CD14-positive monocyte (primary cell): ENCODE data around the gene OR6M1. TPM values are rescaled to one million over a fixed set of nuclear protein-coding genes. Genes with fewer than 3 reads are reported as not detected.

Experiments used
- DNase-seq, 3 donors: peaks; one replicate each; pipeline ENCODE4 v3.0.0-alpha.2; 2011 to 2022
- H2AFZ ChIP-seq: 2 replicates; pipeline ENCODE4 v1.6.0; 2012; ENCODE audit warnings: mild to moderate bottlenecking, low read depth, low read length, inconsistent platforms; ENCODE audit not compliant: insufficient read depth, poor library complexity, severe bottlenecking
- H3K27ac ChIP-seq, 2 donors: 1 replicate in 1 of 2; 2 replicates in 1 of 2; pipeline ENCODE4 v1.5.1; 2012 to 2013; ENCODE audit warnings: low read length in 2 of 2, control low read depth in 1 of 2, inconsistent platforms in 1 of 2, low read depth in 1 of 2, mild to moderate bottlenecking in 1 of 2
- H3K27me3 ChIP-seq, 2 donors: one replicate each; pipeline versions ENCODE4 v1.6.0 to v1.6.1; 2011 to 2013; ENCODE audit warnings: low read length in 2 of 2; ENCODE audit not compliant: control insufficient read depth in 2 of 2, insufficient read depth in 2 of 2
- H3K36me3 ChIP-seq, 2 donors: replicated peaks in 1 of 2; 1 replicate in 1 of 2; 2 replicates in 1 of 2; pipeline versions ENCODE4 v1.5.1 to v1.6.1; 2012 to 2013; ENCODE audit warnings: low read length in 2 of 2, control low read depth in 1 of 2, inconsistent platforms in 1 of 2, mild to moderate bottlenecking in 1 of 2; ENCODE audit not compliant: insufficient read depth in 2 of 2, control insufficient read depth in 1 of 2
- H3K4me1 ChIP-seq, 2 donors: 1 replicate in 1 of 2; 2 replicates in 1 of 2; pipeline versions ENCODE4 v1.5.1 to v1.6.1; 2012 to 2013; ENCODE audit warnings: low read length in 2 of 2, control low read depth in 1 of 2, inconsistent platforms in 1 of 2, mild to moderate bottlenecking in 1 of 2, moderate library complexity in 1 of 2; ENCODE audit not compliant: insufficient read depth in 2 of 2, control insufficient read depth in 1 of 2
- H3K4me2 ChIP-seq: replicated peaks from 2 replicates; pipeline ENCODE3; 2012; ENCODE audit warnings: low read length, moderate library complexity, mild to moderate bottlenecking; ENCODE audit not compliant: poor library complexity, severe bottlenecking; ENCODE audit errors: extremely low read depth
- H3K4me3 ChIP-seq, 3 experiments: fragments of 200-600 bp in 1 of 3; sonication (generic) in 1 of 3; replicated peaks in 1 of 3; 1 replicate in 2 of 3; 2 replicates in 1 of 3; pipeline ENCODE4 v1.5.1; 2011 to 2013; ENCODE audit warnings: low read length in 3 of 3, mild to moderate bottlenecking in 3 of 3, control low read depth in 2 of 3, low read depth in 2 of 3, inconsistent platforms in 1 of 3, moderate library complexity in 1 of 3
- H3K79me2 ChIP-seq: 2 replicates; pipeline ENCODE4 v1.6.0; 2012; ENCODE audit warnings: mild to moderate bottlenecking, control low read depth, inconsistent platforms, low read length, moderate library complexity; ENCODE audit not compliant: insufficient read depth
- H3K9ac ChIP-seq: 2 replicates; pipeline ENCODE4 v1.6.0; 2017; ENCODE audit warnings: low read length, mild to moderate bottlenecking; ENCODE audit not compliant: insufficient read depth, poor library complexity, severe bottlenecking
- H3K9me3 ChIP-seq, 2 donors: replicated peaks in 1 of 2; 1 replicate in 1 of 2; 2 replicates in 1 of 2; pipeline versions ENCODE4 v1.5.1 to v1.6.1; 2012 to 2013; ENCODE audit warnings: low read length in 2 of 2, control low read depth in 1 of 2; ENCODE audit not compliant: control insufficient read depth in 1 of 2, insufficient read depth in 1 of 2
- H4K20me1 ChIP-seq: 2 replicates; pipeline ENCODE4 v1.6.0; 2012; ENCODE audit warnings: mild to moderate bottlenecking, low read length, control low read depth, moderate library complexity; ENCODE audit not compliant: insufficient read depth
- H3K27ac Mint-ChIP-seq, 7 donors: one replicate each; pipeline ENCODE4 v1.8.0; 2020; ENCODE audit warnings: mild to moderate bottlenecking in 7 of 7, mixed read lengths in 7 of 7, moderate library complexity in 6 of 7, inconsistent platforms in 2 of 7
- H3K27me3 Mint-ChIP-seq, 3 donors: one replicate each; pipeline ENCODE4 v1.8.0; 2021 to 2022; ENCODE audit warnings: low read depth in 3 of 3, mild to moderate bottlenecking in 3 of 3, mixed read lengths in 3 of 3, moderate library complexity in 3 of 3, inconsistent platforms in 1 of 3
- H3K36me3 Mint-ChIP-seq, 2 donors: one replicate each; pipeline ENCODE4 v1.8.0; 2020; ENCODE audit warnings: mixed read lengths in 2 of 2, inconsistent platforms in 1 of 2, mild to moderate bottlenecking in 1 of 2
- H3K4me1 Mint-ChIP-seq: one replicate; pipeline ENCODE4 v1.8.0; 2020; ENCODE audit warnings: mild to moderate bottlenecking, mixed read lengths
- H3K4me3 Mint-ChIP-seq, 2 donors: one replicate each; pipeline ENCODE4 v1.8.0; 2020; ENCODE audit warnings: mild to moderate bottlenecking in 2 of 2, mixed read lengths in 2 of 2, moderate library complexity in 1 of 2
- H3K9me3 Mint-ChIP-seq, 7 donors: one replicate each; pipeline ENCODE4 v1.8.0; 2020 to 2022; ENCODE audit warnings: mixed read lengths in 7 of 7, mild to moderate bottlenecking in 6 of 7, moderate library complexity in 6 of 7, inconsistent platforms in 2 of 7
- WGBS: methylation state at CpG from one replicate; pipeline ENCODE4 v1.1.5; 2013; ENCODE audit warnings: missing lambda C conversion rate; ENCODE audit not compliant: insufficient coverage; 5-methylcytosine and 5-hydroxymethylcytosine counted together
- intact Hi-C, 2 donors: fragments of 100-400 bp; cut with micrococcal nuclease; formaldehyde crosslinking; loops; one replicate each; pipeline versions ENCODE4 v1.15.0 to v1.15.1; 2023
- polyA plus RNA-seq, 3 donors: library from polyadenylated mRNA; depleted of rRNA in 1 of 3; unstranded in 2 of 3; stranded (reverse) in 1 of 3; fragments of 300-500 nt in 2 of 3; fragments of >200 nt in 1 of 3; fragmentation: Illumina TruSeq in 2 of 3; gene quantifications; 1 replicate in 2 of 3; 2 replicates in 1 of 3; pipeline ENCODE4 v1.2.3, GENCODE V29; 2012 to 2021
- small RNA-seq: library from RNA; depleted of rRNA; stranded (forward); fragments of <200 nt; gene quantifications from one replicate; pipeline ENCODE3, GENCODE V24; 2012; ENCODE audit warnings: low read depth; ENCODE audit not compliant: insufficient read length
- TF ChIP-seq, protein P1 (sequence below): fragments of 200-600 bp; IDR thresholded peaks from one replicate; pipeline ENCODE4 v1.8.0; 2022; ENCODE audit warnings: antibody characterized with exemption, mild to moderate bottlenecking

The OR6M1 gene
- polyA plus RNA-seq, 3 donors = not detected

DNA sequence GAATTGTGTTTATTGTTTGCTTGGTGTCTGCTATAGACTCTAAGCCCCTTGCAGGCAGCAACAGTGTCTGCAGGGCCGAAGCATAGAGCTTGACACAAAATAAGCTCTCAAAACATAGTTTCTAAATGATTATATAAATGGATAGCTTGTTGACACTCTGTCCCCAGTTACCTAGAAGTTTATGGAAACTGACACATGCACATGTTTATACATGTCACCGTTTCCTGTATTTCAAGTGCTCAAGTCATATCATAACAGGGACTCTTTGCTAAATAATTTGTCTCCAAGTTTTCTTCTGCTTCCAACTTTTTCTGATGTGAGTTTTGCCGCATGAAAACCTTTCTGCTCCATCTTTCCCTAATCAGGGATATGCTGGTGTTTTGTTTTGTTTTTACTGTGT is 48.2 kb downstream of the OR6M1 start:
- Mint-ChIP-seq H3K4me1 (no peaks in the 10 kb centered on the region), H3K27me3 (peaks cover 0 to 6% (median 2%) of the 10 kb centered on the region in 3 donors), H3K4me3 (no peak overlapping the region), H3K9me3 (peaks cover 7 to 14% (median 10%) of the 10 kb centered on the region in 7 donors), H3K27ac (no peak overlapping the region), H3K36me3 (no peaks in the 10 kb centered on the region)
- no peak for DNase-seq
- no peak overlapping the region for H3K9ac ChIP-seq
- H3K9me3 ChIP-seq = peaks cover 7 to 15% of the 10 kb centered on the region in 2 donors
- H3K79me2 ChIP-seq = no peaks in the 10 kb centered on the region
- H2AFZ ChIP-seq = no peak overlapping the region
- intact Hi-C loops = no loop called here
- no CpG with 5 or more reads among the region's 3 CpGs for WGBS
- no peak overlapping the region for H3K4me3 ChIP-seq
- no peaks in the 10 kb centered on the region for H4K20me1 ChIP-seq
- no peaks in the 10 kb centered on the region for H3K36me3 ChIP-seq
- no peak overlapping the region for H3K27ac ChIP-seq
- TF ChIP-seq, protein P1, sequence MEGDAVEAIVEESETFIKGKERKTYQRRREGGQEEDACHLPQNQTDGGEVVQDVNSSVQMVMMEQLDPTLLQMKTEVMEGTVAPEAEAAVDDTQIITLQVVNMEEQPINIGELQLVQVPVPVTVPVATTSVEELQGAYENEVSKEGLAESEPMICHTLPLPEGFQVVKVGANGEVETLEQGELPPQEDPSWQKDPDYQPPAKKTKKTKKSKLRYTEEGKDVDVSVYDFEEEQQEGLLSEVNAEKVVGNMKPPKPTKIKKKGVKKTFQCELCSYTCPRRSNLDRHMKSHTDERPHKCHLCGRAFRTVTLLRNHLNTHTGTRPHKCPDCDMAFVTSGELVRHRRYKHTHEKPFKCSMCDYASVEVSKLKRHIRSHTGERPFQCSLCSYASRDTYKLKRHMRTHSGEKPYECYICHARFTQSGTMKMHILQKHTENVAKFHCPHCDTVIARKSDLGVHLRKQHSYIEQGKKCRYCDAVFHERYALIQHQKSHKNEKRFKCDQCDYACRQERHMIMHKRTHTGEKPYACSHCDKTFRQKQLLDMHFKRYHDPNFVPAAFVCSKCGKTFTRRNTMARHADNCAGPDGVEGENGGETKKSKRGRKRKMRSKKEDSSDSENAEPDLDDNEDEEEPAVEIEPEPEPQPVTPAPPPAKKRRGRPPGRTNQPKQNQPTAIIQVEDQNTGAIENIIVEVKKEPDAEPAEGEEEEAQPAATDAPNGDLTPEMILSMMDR = no peak
- no peaks in the 10 kb centered on the region for H3K4me1 ChIP-seq
- no peak overlapping the region for H3K4me2 ChIP-seq
- no peaks in the 10 kb centered on the region for H3K27me3 ChIP-seq

DNA sequence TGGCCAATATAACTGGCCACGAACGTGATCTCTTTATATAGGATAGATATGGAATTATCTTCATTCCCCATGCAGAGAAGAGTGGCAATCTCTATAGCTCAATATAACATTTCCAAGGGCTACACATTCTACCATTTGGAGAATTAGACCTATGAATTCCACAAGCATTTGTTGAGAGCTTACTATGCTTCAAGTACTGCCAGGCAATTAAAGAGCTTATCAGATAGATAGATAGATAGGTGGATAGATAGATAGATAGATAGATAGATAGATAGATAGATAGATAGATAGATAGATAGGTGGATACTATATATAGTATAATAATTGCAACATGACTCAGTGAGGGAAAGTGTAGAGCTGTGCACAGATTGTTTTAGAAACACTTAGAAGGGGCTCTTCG is 50.3 kb downstream of the OR6M1 start:
- Histone ChIP-seq H3K9ac (no peak overlapping the region), H4K20me1 (no peaks in the 10 kb centered on the region), H3K4me1 (no peaks in the 10 kb centered on the region), H3K27ac (no peak overlapping the region), H3K79me2 (no peaks in the 10 kb centered on the region), H3K4me3 (no peak overlapping the region), H2AFZ (no peak overlapping the region), H3K4me2 (no peak overlapping the region), H3K27me3 (no peaks in the 10 kb centered on the region), H3K9me3 (no peaks in the 10 kb centered on the region), H3K36me3 (no peaks in the 10 kb centered on the region)
- TF ChIP-seq, protein P1 = no peak
- H3K27ac Mint-ChIP-seq = no peak overlapping the region
- 100% methylated on average over 1 of the region's 3 CpGs for WGBS
- intact Hi-C loops = no loop called here
- H3K9me3 Mint-ChIP-seq = peaks cover 0 to 1% (median 0%) of the 10 kb centered on the region in 7 donors
- no peak for DNase-seq
- no peaks in the 10 kb centered on the region for H3K4me1 Mint-ChIP-seq
- H3K36me3 Mint-ChIP-seq = no peaks in the 10 kb centered on the region
- H3K27me3 Mint-ChIP-seq = peaks cover 0 to 8% (median 7%) of the 10 kb centered on the region in 3 donors
- no peak overlapping the region for H3K4me3 Mint-ChIP-seq

Small RNA genes lying within 50 kb of the gene (small RNA-seq; reads per million reads assigned to genes)
- 0.71 reads per million for gene RNU1-21P

Other genes starting within 250 kb of the OR6M1 start
- gene SCN3B, start 151.7 kb downstream of the OR6M1 start, polyA plus RNA-seq = not detected
- 1 to 10 TPM; 1.5 to 6.6 (median 1.9) TPM for gene ZNF202, start 64.7 kb downstream of the OR6M1 start, polyA plus RNA-seq
- gene OR6X1, start 51.8 kb downstream of the OR6M1 start, polyA plus RNA-seq = not detected
- not detected for gene TMEM225, start 79.3 kb upstream of the OR6M1 start, polyA plus RNA-seq
- gene OR8D4, start 95.8 kb upstream of the OR6M1 start, polyA plus RNA-seq = not detected
- gene OR4D5, start 133.3 kb upstream of the OR6M1 start, polyA plus RNA-seq = not detected
- gene OR6T1, start 137.5 kb upstream of the OR6M1 start, polyA plus RNA-seq = not detected
- not detected for gene OR10S1, start 171.4 kb upstream of the OR6M1 start, polyA plus RNA-seq
- gene OR10G6, start 188.8 kb upstream of the OR6M1 start, polyA plus RNA-seq = not detected
- gene OR10G4, start 206.6 kb upstream of the OR6M1 start, polyA plus RNA-seq = not detected
- gene OR10G9, start 216.7 kb upstream of the OR6M1 start, polyA plus RNA-seq = not detected
- not detected for gene OR10G8, start 220.4 kb upstream of the OR6M1 start, polyA plus RNA-seq
- gene OR10G7, start 235.0 kb upstream of the OR6M1 start, polyA plus RNA-seq = not detected